ENCODE measurements around the gene MFNG. TPM values are rescaled to one million over a fixed set of nuclear protein-coding genes. Genes with fewer than 3 reads are reported as not detected.
"Not testable (repeated sequence)": the region's sequence is repeated elsewhere in the genome, so short reads cannot be mapped to it uniquely, and the experiment has no call there.

The MFNG gene
- polyA plus RNA-seq, 1 donor from 2014 or later, result 0.17 TPM

DNA sequence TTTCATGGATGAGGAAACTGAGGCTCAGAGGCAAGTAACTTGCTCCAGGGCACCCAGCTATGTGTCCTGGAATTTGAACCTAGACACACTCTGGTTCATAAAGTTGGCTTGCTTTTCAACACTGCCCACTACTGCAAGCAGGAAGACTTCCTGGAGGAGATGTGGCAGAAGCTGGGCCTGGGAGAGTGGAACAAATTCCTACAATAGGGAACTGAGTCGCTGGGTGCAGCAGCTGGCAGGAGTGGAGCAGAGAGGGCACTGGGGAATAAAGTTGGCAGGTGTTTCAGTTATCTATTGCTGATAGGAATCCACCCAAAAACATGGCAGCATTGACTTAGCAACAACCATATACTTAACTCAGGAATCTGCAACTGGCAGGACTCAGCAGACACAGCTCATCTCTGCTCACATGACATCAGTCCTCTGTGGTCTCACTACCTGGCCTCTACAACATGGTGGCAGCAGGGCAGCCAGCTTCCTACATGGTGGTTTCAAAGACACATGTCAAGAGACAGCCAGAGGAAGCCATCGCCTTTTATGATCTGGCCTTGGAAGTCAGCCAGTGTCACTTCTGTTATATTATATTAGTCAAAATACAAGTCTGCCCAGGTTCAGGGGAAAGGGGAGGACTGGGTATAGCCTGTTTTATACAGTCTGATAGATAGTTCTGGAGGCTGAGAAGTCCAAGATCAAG is 43.6 kb upstream of the MFNG start:
- Histone ChIP-seq H3K4me3 (ENCODE audit: low read length) (no peak overlapping the region), H3K9me3 (ENCODE audit: low read length) (no peaks in the 10 kb centered on the region), H2AFZ (ENCODE audit: low read depth, low read length) (no peak overlapping the region), H3K79me2 (replicated peaks; ENCODE audit: insufficient read depth, low read length) (no peaks in the 10 kb centered on the region), H3K4me2 (ENCODE audit: low read length) (no peak overlapping the region), H3K36me3 (ENCODE audit: insufficient read depth, low read length) (no peaks in the 10 kb centered on the region), H3K9me2 (ENCODE audit: insufficient read depth, low read length) (no peaks in the 10 kb centered on the region), H4K20me1 (ENCODE audit: insufficient read depth) (no peaks in the 10 kb centered on the region), H3K9ac (ENCODE audit: low read length) (no peak overlapping the region), H3K27ac (ENCODE audit: low read length) (no peak overlapping the region), H3K27me3 (ENCODE audit: insufficient read depth, low read depth, low read length) (no peaks in the 10 kb centered on the region), H3F3A (ENCODE audit: insufficient read depth, low read length, poor library complexity, severe bottlenecking) (no peaks in the 10 kb centered on the region)
- TF ChIP-seq SMC3 (conservative IDR thresholded peaks at IDR 0.05; ENCODE audit: poor library complexity), result no peak
- TF ChIP-seq, protein P1, sequence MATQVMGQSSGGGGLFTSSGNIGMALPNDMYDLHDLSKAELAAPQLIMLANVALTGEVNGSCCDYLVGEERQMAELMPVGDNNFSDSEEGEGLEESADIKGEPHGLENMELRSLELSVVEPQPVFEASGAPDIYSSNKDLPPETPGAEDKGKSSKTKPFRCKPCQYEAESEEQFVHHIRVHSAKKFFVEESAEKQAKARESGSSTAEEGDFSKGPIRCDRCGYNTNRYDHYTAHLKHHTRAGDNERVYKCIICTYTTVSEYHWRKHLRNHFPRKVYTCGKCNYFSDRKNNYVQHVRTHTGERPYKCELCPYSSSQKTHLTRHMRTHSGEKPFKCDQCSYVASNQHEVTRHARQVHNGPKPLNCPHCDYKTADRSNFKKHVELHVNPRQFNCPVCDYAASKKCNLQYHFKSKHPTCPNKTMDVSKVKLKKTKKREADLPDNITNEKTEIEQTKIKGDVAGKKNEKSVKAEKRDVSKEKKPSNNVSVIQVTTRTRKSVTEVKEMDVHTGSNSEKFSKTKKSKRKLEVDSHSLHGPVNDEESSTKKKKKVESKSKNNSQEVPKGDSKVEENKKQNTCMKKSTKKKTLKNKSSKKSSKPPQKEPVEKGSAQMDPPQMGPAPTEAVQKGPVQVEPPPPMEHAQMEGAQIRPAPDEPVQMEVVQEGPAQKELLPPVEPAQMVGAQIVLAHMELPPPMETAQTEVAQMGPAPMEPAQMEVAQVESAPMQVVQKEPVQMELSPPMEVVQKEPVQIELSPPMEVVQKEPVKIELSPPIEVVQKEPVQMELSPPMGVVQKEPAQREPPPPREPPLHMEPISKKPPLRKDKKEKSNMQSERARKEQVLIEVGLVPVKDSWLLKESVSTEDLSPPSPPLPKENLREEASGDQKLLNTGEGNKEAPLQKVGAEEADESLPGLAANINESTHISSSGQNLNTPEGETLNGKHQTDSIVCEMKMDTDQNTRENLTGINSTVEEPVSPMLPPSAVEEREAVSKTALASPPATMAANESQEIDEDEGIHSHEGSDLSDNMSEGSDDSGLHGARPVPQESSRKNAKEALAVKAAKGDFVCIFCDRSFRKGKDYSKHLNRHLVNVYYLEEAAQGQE (IDR thresholded peaks at IDR 0.05; ENCODE audit: borderline replicate concordance), result no peak
- TF ChIP-seq TAF1 (IDR thresholded peaks at IDR 0.05; ENCODE audit: low read depth), result no peak
- TF ChIP-seq RAD21 (conservative IDR thresholded peaks at IDR 0.05), result no peak
- no peak for TF ChIP-seq MXI1 (conservative IDR thresholded peaks at IDR 0.05; ENCODE audit: poor library complexity, severe bottlenecking)

GRCh38 chr22:37527952-37528351 is 41.8 kb upstream of the MFNG start:
- not testable (repeated sequence) for H4K20me1 ChIP-seq (ENCODE audit: insufficient read depth); H3K4me2 ChIP-seq (ENCODE audit: low read length); H2AFZ ChIP-seq (ENCODE audit: low read depth, low read length); H3K27me3 ChIP-seq (ENCODE audit: insufficient read depth, low read depth, low read length); H3K79me2 ChIP-seq (replicated peaks; ENCODE audit: insufficient read depth, low read length); H3K9me3 ChIP-seq (ENCODE audit: low read length); H3K36me3 ChIP-seq (ENCODE audit: insufficient read depth, low read length); H3K9me2 ChIP-seq (ENCODE audit: insufficient read depth, low read length); H3K27ac ChIP-seq (ENCODE audit: low read length); H3F3A ChIP-seq (ENCODE audit: insufficient read depth, low read length, poor library complexity, severe bottlenecking); H3K9ac ChIP-seq (ENCODE audit: low read length); H3K4me3 ChIP-seq (ENCODE audit: low read length)

GRCh38 chr22:37527081-37527752 is 41.0 kb upstream of the MFNG start:
- H3K27ac ChIP-seq (ENCODE audit: low read length); H3F3A ChIP-seq (ENCODE audit: insufficient read depth, low read length, poor library complexity, severe bottlenecking); H2AFZ ChIP-seq (ENCODE audit: low read depth, low read length); H3K27me3 ChIP-seq (ENCODE audit: insufficient read depth, low read depth, low read length); H3K79me2 ChIP-seq (replicated peaks; ENCODE audit: insufficient read depth, low read length); H4K20me1 ChIP-seq (ENCODE audit: insufficient read depth); H3K9me3 ChIP-seq (ENCODE audit: low read length); H3K9ac ChIP-seq (ENCODE audit: low read length); H3K36me3 ChIP-seq (ENCODE audit: insufficient read depth, low read length); H3K9me2 ChIP-seq (ENCODE audit: insufficient read depth, low read length); H3K4me3 ChIP-seq (ENCODE audit: low read length); H3K4me2 ChIP-seq (ENCODE audit: low read length): not testable (repeated sequence)

- no peaks in the 10 kb centered on the region for H3K9me2 ChIP-seq (ENCODE audit: insufficient read depth, low read length)
- no peak overlapping the region for H3K27ac ChIP-seq (ENCODE audit: low read length)
- H3K36me3 ChIP-seq (ENCODE audit: insufficient read depth, low read length), result no peaks in the 10 kb centered on the region
- no peaks in the 10 kb centered on the region for H4K20me1 ChIP-seq (ENCODE audit: insufficient read depth)
- H2AFZ ChIP-seq (ENCODE audit: low read depth, low read length), result no peak overlapping the region
- H3K9ac ChIP-seq (ENCODE audit: low read length), result no peak overlapping the region
- H3K4me3 ChIP-seq (ENCODE audit: low read length), result no peak overlapping the region
- H3K4me2 ChIP-seq (ENCODE audit: low read length), result no peak overlapping the region
- no peaks in the 10 kb centered on the region for H3F3A ChIP-seq (ENCODE audit: insufficient read depth, low read length, poor library complexity, severe bottlenecking)
- H3K79me2 ChIP-seq (replicated peaks; ENCODE audit: insufficient read depth, low read length), result no peaks in the 10 kb centered on the region
- H3K27me3 ChIP-seq (ENCODE audit: insufficient read depth, low read depth, low read length), result peaks cover under 1% of the 10 kb centered on the region
- H3K9me3 ChIP-seq (ENCODE audit: low read length), result no peaks in the 10 kb centered on the region
- TF ChIP-seq POLR2AphosphoS5 (IDR thresholded peaks at IDR 0.05), result no peak
- no peak for TF ChIP-seq EZH2 (IDR thresholded peaks at IDR 0.05; ENCODE audit: borderline replicate concordance, insufficient read depth, low read length, poor library complexity, severe bottlenecking)
- TF ChIP-seq MXI1 (conservative IDR thresholded peaks at IDR 0.05; ENCODE audit: poor library complexity, severe bottlenecking), result no peak
- no peak for TF ChIP-seq SMC3 (conservative IDR thresholded peaks at IDR 0.05; ENCODE audit: poor library complexity)
- TF ChIP-seq, protein P1 (IDR thresholded peaks at IDR 0.05; ENCODE audit: borderline replicate concordance), result no peak
- TF ChIP-seq, protein P2, sequence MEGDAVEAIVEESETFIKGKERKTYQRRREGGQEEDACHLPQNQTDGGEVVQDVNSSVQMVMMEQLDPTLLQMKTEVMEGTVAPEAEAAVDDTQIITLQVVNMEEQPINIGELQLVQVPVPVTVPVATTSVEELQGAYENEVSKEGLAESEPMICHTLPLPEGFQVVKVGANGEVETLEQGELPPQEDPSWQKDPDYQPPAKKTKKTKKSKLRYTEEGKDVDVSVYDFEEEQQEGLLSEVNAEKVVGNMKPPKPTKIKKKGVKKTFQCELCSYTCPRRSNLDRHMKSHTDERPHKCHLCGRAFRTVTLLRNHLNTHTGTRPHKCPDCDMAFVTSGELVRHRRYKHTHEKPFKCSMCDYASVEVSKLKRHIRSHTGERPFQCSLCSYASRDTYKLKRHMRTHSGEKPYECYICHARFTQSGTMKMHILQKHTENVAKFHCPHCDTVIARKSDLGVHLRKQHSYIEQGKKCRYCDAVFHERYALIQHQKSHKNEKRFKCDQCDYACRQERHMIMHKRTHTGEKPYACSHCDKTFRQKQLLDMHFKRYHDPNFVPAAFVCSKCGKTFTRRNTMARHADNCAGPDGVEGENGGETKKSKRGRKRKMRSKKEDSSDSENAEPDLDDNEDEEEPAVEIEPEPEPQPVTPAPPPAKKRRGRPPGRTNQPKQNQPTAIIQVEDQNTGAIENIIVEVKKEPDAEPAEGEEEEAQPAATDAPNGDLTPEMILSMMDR (IDR thresholded peaks at IDR 0.05; ENCODE audit: poor library complexity, severe bottlenecking), result no peak
- no peak for TF ChIP-seq TAF1 (IDR thresholded peaks at IDR 0.05; ENCODE audit: low read depth)
These were observed 40.2 kb upstream of the MFNG start for GRCh38 chr22:37526376-37526775.

Measured in neural cell (in vitro differentiated cells).